ENCODE data around the gene SORD.

SORD gene

GRCh38 chr15:45118131-45118588, 95.2 kb downstream of the SORD start:
- DNase-seq: peak; percentile 78

DNA sequence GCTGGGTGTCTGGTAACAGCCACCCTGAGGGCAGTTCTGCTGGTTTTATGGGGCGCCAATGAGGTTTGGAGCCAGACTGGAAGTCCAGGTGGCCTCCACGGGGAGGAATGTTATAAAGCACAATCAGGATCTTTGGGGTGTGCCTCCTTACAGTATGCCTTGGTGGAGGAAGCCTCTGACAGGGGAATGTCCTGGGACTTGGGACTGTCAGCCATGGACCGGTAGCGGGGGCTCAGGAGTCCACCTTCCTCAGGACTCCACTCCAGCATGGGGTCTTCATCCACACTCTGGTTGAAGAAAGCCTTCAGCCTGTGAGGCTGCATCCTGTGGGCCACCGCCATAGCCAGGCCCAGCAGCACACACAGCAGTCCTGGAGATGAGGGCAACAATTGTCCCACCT, 96.0 kb downstream of the SORD start:
- DNase-seq: no peak

DNA sequence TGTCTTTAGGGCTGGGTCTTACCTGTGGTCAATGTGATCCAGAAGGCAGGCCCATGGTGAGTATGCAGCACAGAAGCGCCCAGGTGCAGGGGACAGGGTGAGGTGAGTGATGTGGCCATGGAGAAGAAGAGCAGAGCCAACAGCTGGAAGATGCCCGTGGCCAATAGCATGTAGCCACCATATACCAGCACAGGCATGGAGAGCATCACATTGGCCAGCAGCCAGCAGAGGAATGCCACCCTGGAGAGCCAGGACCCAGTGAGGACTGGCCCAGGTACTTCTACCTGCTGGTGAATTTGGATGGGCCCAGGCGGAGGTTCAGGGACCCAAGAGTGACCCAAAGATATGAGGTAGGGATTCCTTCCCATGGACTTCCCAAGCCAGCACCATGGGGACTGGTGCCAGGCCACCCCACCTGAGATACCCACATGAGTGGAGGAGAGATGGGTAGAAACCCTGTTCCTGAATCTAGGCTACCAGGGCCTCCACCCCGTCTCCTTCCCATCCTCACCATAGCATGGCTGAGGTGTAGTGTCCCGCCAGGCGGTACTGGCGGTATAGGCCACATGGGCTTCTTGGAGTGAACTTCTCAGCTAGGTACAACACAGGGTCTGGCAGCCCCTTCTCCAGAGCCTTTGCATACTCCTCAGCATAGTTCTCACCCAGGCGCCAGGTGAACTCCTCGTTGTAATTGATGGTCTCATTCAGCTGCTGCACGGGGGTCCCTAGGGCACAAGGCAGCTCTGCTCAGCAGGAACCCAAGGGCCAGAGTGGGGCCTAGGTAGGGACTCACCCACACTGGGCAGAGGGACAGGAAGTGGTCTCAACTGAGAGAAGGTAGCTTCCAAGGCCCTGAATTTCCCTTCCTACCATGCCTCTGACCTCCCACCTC, 97.3 kb downstream of the SORD start:
- DNase-seq: no peak

DNA sequence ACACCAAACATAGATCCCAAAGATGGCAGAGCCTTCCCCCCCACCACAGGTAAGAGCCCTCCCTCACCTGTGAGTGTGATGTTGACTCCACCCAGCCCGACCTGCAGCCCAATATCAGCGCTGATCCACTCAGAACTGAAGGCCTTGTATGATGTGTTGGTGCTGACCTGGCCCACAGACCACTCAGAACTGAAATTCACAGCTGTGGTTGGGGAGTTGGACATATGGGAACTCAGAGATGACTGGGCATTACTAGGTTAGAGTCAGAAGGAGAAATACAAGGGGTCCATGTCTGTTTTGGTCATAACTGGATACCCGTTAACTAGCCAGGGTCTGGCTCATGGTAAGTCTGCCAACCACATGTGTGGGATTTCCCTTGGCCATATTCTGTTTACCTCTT, 98.0 kb downstream of the SORD start:
- no peak for DNase-seq

- no peak for DNase-seq
These were observed 98.9 kb downstream of the SORD start for GRCh38 chr15:45121706-45122417.

- no peak for DNase-seq
These were observed 99.7 kb downstream of the SORD start for GRCh38 chr15:45122719-45123118.

DNA sequence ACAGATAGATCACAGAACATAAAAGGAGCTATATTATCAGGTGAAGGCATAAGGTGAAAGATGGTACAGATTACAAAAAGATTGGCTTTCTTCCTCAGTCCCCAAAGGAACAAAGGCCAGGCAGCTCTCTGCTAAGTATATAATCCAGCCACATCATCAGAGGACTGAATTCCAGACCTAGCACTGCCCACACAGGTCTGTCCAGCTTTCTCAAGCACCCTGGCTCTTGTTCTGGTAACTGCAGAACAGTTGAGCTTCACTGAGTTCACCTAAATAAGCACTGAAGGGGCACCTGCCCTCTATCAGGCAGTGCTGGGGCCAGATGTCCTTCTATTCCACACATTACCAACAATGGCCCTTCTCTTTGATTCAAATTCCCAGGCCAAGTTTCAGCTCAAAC, 100.4 kb downstream of the SORD start:
- DNase-seq: no peak

- DNase-seq: no peak
These were observed 103.7 kb downstream of the SORD start for GRCh38 chr15:45126535-45127158.

Measured in stimulated activated CD4-positive, alpha-beta T cell treated with anti-CD3 and anti-CD28 coated beads, Interleukin-12 subunit alpha, Interleukin-12 subunit beta, amount 100 ng/mL, for 4 hours (primary cell).